ENCODE measurements around the gene MDFIC.

- TF ChIP-seq EZH2 (IDR thresholded peaks at IDR 0.05), result no peak
- TF ChIP-seq POLR2AphosphoS5 (IDR thresholded peaks at IDR 0.05; ENCODE audit: borderline replicate concordance, low read depth, low read length), result no peak
Measured at GRCh38 chr7:114916261-114916892, 5.5 kb upstream of the MDFIC start.

All from SK-N-MC (cell line).